OCI-LY7 (cell line): ENCODE measurements around the gene MMP2. TPM values are rescaled to one million over a fixed set of nuclear protein-coding genes. Genes with fewer than 3 reads are reported as not detected.

Source experiments
- BruUV-seq: library from RNA; stranded (reverse); fragments of 400-500 nt; replicated peaks from 2 replicates; lab custom pipeline; 2021; lab: Mats Ljungman, UMichigan
- CTCF ChIA-PET: fragments of 300-600 bp; sonication (Branson Sonifier 250); formaldehyde crosslinking; loops from one replicate; lab custom pipeline; 2022; ENCODE audit warnings: antibody characterized with exemption; ENCODE audit not compliant: unreplicated experiment; lab: Charles Lee
- POLR2A ChIA-PET: fragments of 300-600 bp; sonication (Branson Sonifier 250); formaldehyde crosslinking; loops from one replicate; lab custom pipeline; 2022; ENCODE audit warnings: antibody characterized with exemption; lab: Charles Lee
- DNase-seq: peaks from one replicate; pipeline ENCODE4 v3.0.0-alpha.2; 2015; ENCODE audit warnings: low spot score
- H2AFZ ChIP-seq: fragments of 200-600 bp; sonication (generic), shearing (Covaris generic); 2 replicates; pipeline ENCODE4 v1.6.1; 2014; ENCODE audit warnings: mild to moderate bottlenecking, antibody characterized with exemption, low read length, moderate library complexity
- H3K27ac ChIP-seq: fragments of 200-600 bp; sonication (generic); 2 replicates; pipeline ENCODE4 v1.5.1; 2014; ENCODE audit warnings: mixed run types, low read depth, mild to moderate bottlenecking, moderate library complexity, low read length, inconsistent platforms; ENCODE audit not compliant: poor library complexity, severe bottlenecking
- H3K36me3 ChIP-seq: fragments of 200-600 bp; sonication (generic); 2 replicates; pipeline ENCODE4 v1.6.1; 2014; ENCODE audit warnings: mild to moderate bottlenecking, antibody characterized with exemption, low read length, moderate library complexity, mixed read lengths; ENCODE audit not compliant: insufficient read depth
- H3K4me1 ChIP-seq: fragments of 200-600 bp; sonication (generic); 2 replicates; pipeline ENCODE4 v1.5.1; 2014; ENCODE audit warnings: mild to moderate bottlenecking, low read length; ENCODE audit not compliant: insufficient read depth, poor library complexity, severe bottlenecking
- H3K4me2 ChIP-seq: fragments of 200-600 bp; sonication (generic); 2 replicates; pipeline ENCODE4 v1.6.1; 2014; ENCODE audit warnings: mild to moderate bottlenecking, low read length
- H3K4me3 ChIP-seq: fragments of 200-600 bp; sonication (generic); 2 replicates; pipeline ENCODE4 v1.5.1; 2014; ENCODE audit warnings: mild to moderate bottlenecking, low read depth, low read length; ENCODE audit not compliant: poor library complexity, severe bottlenecking
- H3K79me2 ChIP-seq: fragments of 200-600 bp; sonication (generic); 2 replicates; pipeline ENCODE4 v1.6.1; 2016; ENCODE audit warnings: low read depth, mild to moderate bottlenecking, low read length, moderate library complexity, mixed read lengths; ENCODE audit not compliant: insufficient read depth
- H3K9me2 ChIP-seq: fragments of 200-600 bp; sonication (generic); 2 replicates; pipeline ENCODE4 v1.6.1; 2016; ENCODE audit warnings: mild to moderate bottlenecking, low read length, mixed read lengths; ENCODE audit not compliant: insufficient read depth
- H3K9me3 ChIP-seq: fragments of 200-600 bp; sonication (generic); 2 replicates; pipeline ENCODE4 v1.6.1; 2014; ENCODE audit warnings: mild to moderate bottlenecking, mixed run types, low read length, mixed read lengths
- H4K20me1 ChIP-seq: fragments of 200-600 bp; sonication (generic); 2 replicates; pipeline ENCODE4 v1.6.1; 2014; ENCODE audit warnings: mild to moderate bottlenecking, antibody characterized with exemption, low read length, moderate library complexity, mixed read lengths; ENCODE audit not compliant: insufficient read depth
- CTCF ChIP-seq: fragments of 200-600 bp; sonication (generic); conservative IDR thresholded peaks from 2 replicates; pipeline ENCODE4 v1.5.1; 2014; ENCODE audit warnings: mild to moderate bottlenecking, antibody characterized with exemption, low read length, moderate library complexity, mixed read lengths
- EZH2phosphoT487 ChIP-seq: fragments of 200-600 bp; sonication (generic); IDR thresholded peaks from 2 replicates; pipeline ENCODE4 v1.6.1; 2018; ENCODE audit warnings: low read depth, borderline replicate concordance, mild to moderate bottlenecking, mixed run types, antibody characterized with exemption, low read length, moderate library complexity, mixed read lengths
- intact Hi-C: fragments of 100-400 bp; cut with micrococcal nuclease; formaldehyde crosslinking; loops from one replicate; pipeline ENCODE4 v1.10.0; 2022; ENCODE audit not compliant: unreplicated experiment
- total RNA-seq, 2 experiments: library from RNA; depleted of rRNA in 1 of 2; stranded (reverse); fragments of >200 nt in 1 of 2; shearing (Covaris generic) in 1 of 2; gene quantifications; 2 replicates each; pipeline ENCODE4 v1.2.3, GENCODE V29; 2014 to 2022

The MMP2 gene
- total RNA-seq, 2 experiments from 2014 or later: 0.48 TPM; not detected in 1

GRCh38 chr16:55498101-55498500 is 19.1 kb downstream of the MMP2 start:
- H3K4me1 ChIP-seq: no peaks in the 10 kb centered on the region
- no peak overlapping the region for H2AFZ ChIP-seq
- no peaks in the 10 kb centered on the region for H3K9me2 ChIP-seq
- POLR2A ChIA-PET: no interaction called here
- CTCF ChIA-PET: no interaction called here
- intact Hi-C loops: no loop called here
- no peak for DNase-seq
- TF ChIP-seq CTCF (no peak), EZH2phosphoT487 (no peak)
- BruUV-seq: no TSS peak
- no peak overlapping the region for H3K27ac ChIP-seq
- no peak overlapping the region for H3K4me2 ChIP-seq
- H3K79me2 ChIP-seq: no peaks in the 10 kb centered on the region
- no peaks in the 10 kb centered on the region for H3K36me3 ChIP-seq
- no peak overlapping the region for H3K4me3 ChIP-seq
- no peaks in the 10 kb centered on the region for H4K20me1 ChIP-seq
- no peaks in the 10 kb centered on the region for H3K9me3 ChIP-seq

DNA sequence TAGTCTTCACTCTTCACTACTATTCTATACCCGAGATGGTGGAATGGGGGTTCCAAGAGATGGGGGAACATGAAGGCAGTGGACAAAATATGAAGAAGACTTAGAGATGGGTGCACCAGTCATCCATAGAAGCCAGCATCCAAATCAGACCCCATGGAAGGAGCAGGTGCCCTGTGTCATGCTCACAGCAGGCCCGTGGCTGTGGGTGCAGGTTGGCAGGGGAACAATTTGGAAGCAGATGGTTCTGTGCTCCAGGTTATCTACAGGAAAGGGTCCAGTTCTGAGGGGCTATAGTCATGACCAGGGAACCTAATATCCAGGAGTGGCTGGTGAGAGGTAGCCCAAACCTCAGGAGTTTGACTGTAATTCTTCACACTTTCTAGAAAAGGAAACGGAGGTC is 20.3 kb downstream of the MMP2 start:
- intact Hi-C loops: no loop called here
- Histone ChIP-seq H3K9me2 (no peaks in the 10 kb centered on the region), H3K79me2 (no peaks in the 10 kb centered on the region), H2AFZ (no peak overlapping the region), H3K9me3 (no peaks in the 10 kb centered on the region), H3K4me3 (no peak overlapping the region), H3K4me1 (no peaks in the 10 kb centered on the region), H3K36me3 (no peaks in the 10 kb centered on the region), H4K20me1 (no peaks in the 10 kb centered on the region), H3K4me2 (no peak overlapping the region), H3K27ac (no peak overlapping the region)
- BruUV-seq: no TSS peak
- ChIA-PET POLR2A (no interaction called here), CTCF (no interaction called here)
- DNase-seq: no peak
- TF ChIP-seq EZH2phosphoT487 (no peak), CTCF (no peak)

DNA sequence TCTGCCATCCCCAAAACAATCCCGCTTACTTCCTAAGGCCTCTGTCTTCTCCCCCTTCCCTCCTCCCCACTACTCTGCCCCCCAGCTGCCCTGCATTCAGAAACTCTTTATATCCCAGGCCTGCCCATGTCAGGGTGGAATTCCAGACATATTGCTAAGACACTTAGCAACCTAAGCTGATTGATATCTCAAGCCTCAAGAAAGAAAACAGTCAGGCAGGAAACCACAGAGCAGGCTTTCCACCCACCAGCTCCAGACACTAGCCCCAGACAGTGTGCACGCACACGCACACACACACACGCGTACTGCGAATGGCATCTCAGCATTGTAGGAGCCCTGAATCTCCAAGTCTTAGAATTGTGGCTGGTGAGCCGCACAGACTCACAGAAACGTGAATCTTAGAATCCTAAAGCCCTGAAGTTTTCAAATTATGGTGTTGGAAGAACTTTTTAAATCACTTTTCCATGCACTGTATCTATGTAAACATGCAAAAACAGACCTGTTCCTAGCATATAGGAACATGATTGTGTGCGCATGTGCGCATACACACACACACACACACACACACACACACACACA is 21.0 kb downstream of the MMP2 start:
- H3K4me3 ChIP-seq: no peak overlapping the region
- no peak for DNase-seq
- no peaks in the 10 kb centered on the region for H3K36me3 ChIP-seq
- intact Hi-C loops: no loop called here
- no peaks in the 10 kb centered on the region for H3K79me2 ChIP-seq
- H3K4me1 ChIP-seq: no peaks in the 10 kb centered on the region
- CTCF ChIA-PET: no interaction called here
- TF ChIP-seq EZH2phosphoT487 (no peak), CTCF (no peak)
- no peak overlapping the region for H3K4me2 ChIP-seq
- H2AFZ ChIP-seq: no peak overlapping the region
- no peaks in the 10 kb centered on the region for H4K20me1 ChIP-seq
- no peaks in the 10 kb centered on the region for H3K9me3 ChIP-seq
- POLR2A ChIA-PET: no interaction called here
- BruUV-seq: no TSS peak
- no peak overlapping the region for H3K27ac ChIP-seq
- H3K9me2 ChIP-seq: no peaks in the 10 kb centered on the region
